ENCODE data around the gene PACS1. TPM values are rescaled to one million over a fixed set of nuclear protein-coding genes. Genes with fewer than 3 reads are reported as not detected.

PACS1 gene
- polyA plus RNA-seq, 1 experiment, result 27.1 TPM

- CTCF ChIA-PET, result interaction anchor here (0.6 to 7.0 kb wide), 3 partner anchors 19 to 161 kb away, joined by 7 to 35 read pairs (median 7); partner anchors contain the start of gene FIBP
- H3K9me3 ChIP-seq (ENCODE audit: control insufficient read depth, insufficient read depth, low read length), result peaks cover 4% of the 10 kb centered on the region; the same call in 1 of the 2 replicates
- H3K27me3 ChIP-seq (ENCODE audit: control insufficient read depth, insufficient read depth, low read length), result peaks cover 9% of the 10 kb centered on the region
- POLR2A ChIA-PET, result no interaction called here
- DNase-seq (ENCODE audit: low read depth, low spot score), result no peak
- no peak for TF ChIP-seq CTCF (IDR thresholded peaks at IDR 0.05; ENCODE audit: low read depth, low read length)
- H3K4me3 ChIP-seq (ENCODE audit: low read depth, low read length), result peak within 1 kb of the TSS; percentile 35
- H3K27ac ChIP-seq (ENCODE audit: low read depth, low read length), result no peak within 1 kb of the TSS
Observed at GRCh38 chr11:66048547-66049323, 21.3 kb upstream of the PACS1 start, which contains the start of gene GAL3ST3. Gene GAL3ST3 (minus strand): TSS chr11:66049161. CDS start chr11:66045415, 3,746 bp downstream.

- ChIA-PET POLR2A (interaction anchor here (0.6 to 2.6 kb wide), 4 partner anchors 16 to 523 kb away, joined by 4 to 12 read pairs (median 8); partner anchors contain the start of gene PACS1), CTCF (interaction anchor here (1.2 to 7.0 kb wide), 3 partner anchors 17 to 162 kb away, joined by 3 to 103 read pairs (median 35); no protein-coding TSS in a partner anchor)
- DNase-seq (ENCODE audit: low read depth, low spot score), result no peak
- H3K27ac ChIP-seq (ENCODE audit: low read depth, low read length), result no peak overlapping the region
- no peak overlapping the region for H3K4me3 ChIP-seq (ENCODE audit: low read depth, low read length)
- H3K27me3 ChIP-seq (ENCODE audit: control insufficient read depth, insufficient read depth, low read length), result peaks cover 4% of the 10 kb centered on the region
- no peaks in the 10 kb centered on the region; the same call in 1 of the 2 replicates for H3K9me3 ChIP-seq (ENCODE audit: control insufficient read depth, insufficient read depth, low read length)
- TF ChIP-seq CTCF (IDR thresholded peaks at IDR 0.05; ENCODE audit: low read depth, low read length), result no peak
Observed at GRCh38 chr11:66050581-66051231, 19.4 kb upstream of the PACS1 start.

GRCh38 chr11:66051371-66051765 lies 18.7 kb upstream of the PACS1 start:
- ChIA-PET CTCF (interaction anchor here (1.2 to 7.0 kb wide), 3 partner anchors 16 to 162 kb away, joined by 3 to 103 read pairs (median 35); no protein-coding TSS in a partner anchor), POLR2A (interaction anchor here (0.6 to 2.6 kb wide), 5 partner anchors 16 to 632 kb away, joined by 3 to 12 read pairs (median 5); partner anchors contain the start of gene PACS1)
- H3K27ac ChIP-seq (ENCODE audit: low read depth, low read length), result peak overlapping the region; percentile 83
- H3K4me3 ChIP-seq (ENCODE audit: low read depth, low read length), result peak overlapping the region; percentile 87
- no peak for DNase-seq (ENCODE audit: low read depth, low spot score)
- H3K27me3 ChIP-seq (ENCODE audit: control insufficient read depth, insufficient read depth, low read length), result peaks cover 4% of the 10 kb centered on the region
- no peaks in the 10 kb centered on the region; the same call in 1 of the 2 replicates for H3K9me3 ChIP-seq (ENCODE audit: control insufficient read depth, insufficient read depth, low read length)
- TF ChIP-seq CTCF (IDR thresholded peaks at IDR 0.05; ENCODE audit: low read depth, low read length), result no peak

- TF ChIP-seq CTCF (IDR thresholded peaks at IDR 0.05; ENCODE audit: low read depth, low read length), result no peak
- Histone ChIP-seq H3K27ac (ENCODE audit: low read depth, low read length) (peak within 1 kb of the TSS; percentile 83), H3K9me3 (ENCODE audit: control insufficient read depth, insufficient read depth, low read length) (no peaks in the 10 kb centered on the region; the same call in 1 of the 2 replicates), H3K27me3 (ENCODE audit: control insufficient read depth, insufficient read depth, low read length) (peaks cover 4% of the 10 kb centered on the region), H3K4me3 (ENCODE audit: low read depth, low read length) (peak within 1 kb of the TSS; percentile 87)
- CTCF ChIA-PET, result interaction anchor here (0.9 to 7.0 kb wide), 5 partner anchors 8 to 171 kb away, joined by 3 to 103 read pairs (median 4); no protein-coding TSS in a partner anchor
- POLR2A ChIA-PET, result interaction anchor here (0.6 to 2.6 kb wide), 9 partner anchors 12 to 633 kb away, joined by 3 to 12 read pairs (median 3); partner anchors contain the start of genes BANF1, FOSL1 and PACS1
- peak; percentile 96 for DNase-seq (ENCODE audit: low read depth, low spot score)
Observed at GRCh38 chr11:66051766-66052663, 18.1 kb upstream of the PACS1 start, which contains the start of gene SF3B2. Gene SF3B2 (plus strand): TSS chr11:66052364. CDS start chr11:66052385, 21 bp downstream.

Data from AG04450 (cell line).